Measurements from ENCODE around the gene ROR2. TPM values are rescaled to one million over a fixed set of nuclear protein-coding genes. Genes with fewer than 3 reads are reported as not detected.

Gene ROR2
- polyA plus RNA-seq, 6 donors from 2014 or later, result 0.05 TPM; not detected in 5

GRCh38 chr9:91929331-91929730 lies 20.7 kb downstream of the ROR2 start:
- Mint-ChIP-seq H3K9me3 (peaks cover 9 to 52% (median 34%) of the 10 kb centered on the region in 7 donors), H3K27ac (no peak overlapping the region), H3K27me3 (peaks cover 0 to 17% (median under 1%) of the 10 kb centered on the region in 3 donors), H3K36me3 (peaks cover 6 to 10% of the 10 kb centered on the region in 2 donors), H3K4me1 (no peaks in the 10 kb centered on the region), H3K4me3 (peak overlapping the region in 1 of 8 donors; percentile 31)
- DNase-seq, result no peak
- no peak for ATAC-seq (ENCODE audit: low read depth in 2 of 2)

- Mint-ChIP-seq H3K36me3 (peaks cover 6 to 10% of the 10 kb centered on the region in 2 donors), H3K9me3 (peaks cover 6 to 52% (median 34%) of the 10 kb centered on the region in 7 donors), H3K27ac (no peak overlapping the region), H3K27me3 (peaks cover 0 to 21% (median 7%) of the 10 kb centered on the region in 3 donors), H3K4me1 (no peaks in the 10 kb centered on the region), H3K4me3 (peak overlapping the region in 1 of 8 donors; percentile 65)
- no peak for ATAC-seq (ENCODE audit: low read depth in 2 of 2)
- no peak for DNase-seq
These were observed 22.0 kb downstream of the ROR2 start for GRCh38 chr9:91927922-91928510.

GRCh38 chr9:91924090-91924489 lies 25.9 kb downstream of the ROR2 start:
- H3K27ac Mint-ChIP-seq, result no peak overlapping the region
- DNase-seq, result no peak
- peaks cover 0 to 14% (median 6%) of the 10 kb centered on the region in 7 donors for H3K9me3 Mint-ChIP-seq
- H3K36me3 Mint-ChIP-seq, result no peaks in the 10 kb centered on the region
- H3K4me1 Mint-ChIP-seq, result peaks cover 0 to 4% (median 0%) of the 10 kb centered on the region in 3 donors
- ATAC-seq (ENCODE audit: low read depth in 2 of 2), result no peak
- no peak overlapping the region for H3K4me3 Mint-ChIP-seq
- peaks cover 12 to 41% (median 23%) of the 10 kb centered on the region in 3 donors for H3K27me3 Mint-ChIP-seq

GRCh38 chr9:91923145-91923544 lies 26.9 kb downstream of the ROR2 start:
- Mint-ChIP-seq H3K9me3 (peaks cover 0 to 5% (median 2%) of the 10 kb centered on the region in 7 donors), H3K4me3 (no peak overlapping the region), H3K36me3 (no peaks in the 10 kb centered on the region), H3K27me3 (peaks cover 17 to 47% (median 28%) of the 10 kb centered on the region in 3 donors), H3K4me1 (peaks cover 0 to 4% (median 0%) of the 10 kb centered on the region in 3 donors), H3K27ac (no peak overlapping the region)
- no peak for DNase-seq
- no peak for ATAC-seq (ENCODE audit: low read depth in 2 of 2)

- Mint-ChIP-seq H3K36me3 (no peaks in the 10 kb centered on the region), H3K4me1 (peaks cover 0 to 4% (median 0%) of the 10 kb centered on the region in 3 donors), H3K27me3 (peaks cover 23 to 58% (median 38%) of the 10 kb centered on the region in 3 donors), H3K27ac (no peak overlapping the region), H3K9me3 (peaks cover 0 to 4% (median 0%) of the 10 kb centered on the region in 7 donors), H3K4me3 (no peak overlapping the region)
- no peak for DNase-seq
- no peak for ATAC-seq (ENCODE audit: low read depth in 2 of 2)
These were observed 28.7 kb downstream of the ROR2 start for GRCh38 chr9:91921371-91921770.

- Mint-ChIP-seq H3K27ac (no peak overlapping the region), H3K4me1 (peaks cover 0 to 4% (median 0%) of the 10 kb centered on the region in 3 donors)
- no peak for ATAC-seq (ENCODE audit: low read depth in 2 of 2)
These were observed 29.2 kb downstream of the ROR2 start for GRCh38 chr9:91920630-91921350.

GRCh38 chr9:91919621-91920020 lies 30.4 kb downstream of the ROR2 start:
- Mint-ChIP-seq H3K4me1 (peaks cover 0 to 4% (median 0%) of the 10 kb centered on the region in 3 donors), H3K27ac (no peak overlapping the region), H3K4me3 (no peak overlapping the region), H3K27me3 (peaks cover 28 to 50% (median 38%) of the 10 kb centered on the region in 3 donors), H3K9me3 (peaks cover 0 to 4% (median 2%) of the 10 kb centered on the region in 7 donors), H3K36me3 (no peaks in the 10 kb centered on the region)
- ATAC-seq (ENCODE audit: low read depth in 2 of 2) (no peak), DNase-seq (no peak)

More at GRCh38 chr9:91920630-91921350, 29.2 kb downstream of the ROR2 start:
- Mint-ChIP-seq H3K36me3 (no peaks in the 10 kb centered on the region), H3K27me3 (peaks cover 23 to 60% (median 38%) of the 10 kb centered on the region in 3 donors), H3K9me3 (peaks cover 0 to 4% (median 0%) of the 10 kb centered on the region in 7 donors), H3K4me3 (no peak overlapping the region)
- no peak for DNase-seq

- H3K27me3 Mint-ChIP-seq, result peaks cover 25 to 34% (median 28%) of the 10 kb centered on the region in 3 donors
- H3K36me3 Mint-ChIP-seq, result no peaks in the 10 kb centered on the region
- H3K9me3 Mint-ChIP-seq, result peaks cover 0 to 4% (median 0%) of the 10 kb centered on the region in 7 donors
- ATAC-seq (ENCODE audit: low read depth in 2 of 2) (no peak), DNase-seq (no peak)
- H3K27ac Mint-ChIP-seq, result no peak overlapping the region
- no peak overlapping the region for H3K4me3 Mint-ChIP-seq
- peaks cover 0 to 4% (median 0%) of the 10 kb centered on the region in 3 donors for H3K4me1 Mint-ChIP-seq
These were observed 32.6 kb downstream of the ROR2 start for GRCh38 chr9:91917436-91917835.

- H3K36me3 Mint-ChIP-seq, result no peaks in the 10 kb centered on the region
- no peak overlapping the region for H3K4me3 Mint-ChIP-seq
- DNase-seq, result no peak
- H3K9me3 Mint-ChIP-seq, result peaks cover 0 to 4% (median 0%) of the 10 kb centered on the region in 7 donors
- peaks cover 0 to 4% (median 0%) of the 10 kb centered on the region in 3 donors for H3K4me1 Mint-ChIP-seq
- no peak overlapping the region for H3K27ac Mint-ChIP-seq
- no peak for ATAC-seq (ENCODE audit: low read depth in 2 of 2)
- peaks cover 20 to 31% (median 28%) of the 10 kb centered on the region in 3 donors for H3K27me3 Mint-ChIP-seq
These were observed 34.3 kb downstream of the ROR2 start for GRCh38 chr9:91915524-91916263.

GRCh38 chr9:91914937-91915336 lies 35.1 kb downstream of the ROR2 start:
- H3K27ac Mint-ChIP-seq, result no peak overlapping the region
- H3K4me3 Mint-ChIP-seq, result no peak overlapping the region
- no peaks in the 10 kb centered on the region for H3K4me1 Mint-ChIP-seq
- peaks cover 0 to 4% (median 0%) of the 10 kb centered on the region in 7 donors for H3K9me3 Mint-ChIP-seq
- ATAC-seq (ENCODE audit: low read depth in 2 of 2) (no peak), DNase-seq (no peak)
- peaks cover 20 to 28% (median 26%) of the 10 kb centered on the region in 3 donors for H3K27me3 Mint-ChIP-seq
- no peaks in the 10 kb centered on the region for H3K36me3 Mint-ChIP-seq

- ATAC-seq (ENCODE audit: low read depth in 2 of 2) (no peak), DNase-seq (no peak)
- H3K27ac Mint-ChIP-seq, result no peak overlapping the region
- H3K36me3 Mint-ChIP-seq, result no peaks in the 10 kb centered on the region
- H3K4me3 Mint-ChIP-seq, result no peak overlapping the region
- no peaks in the 10 kb centered on the region for H3K4me1 Mint-ChIP-seq
- peaks cover 18 to 23% (median 23%) of the 10 kb centered on the region in 3 donors for H3K27me3 Mint-ChIP-seq
- peaks cover 0 to 4% (median 0%) of the 10 kb centered on the region in 7 donors for H3K9me3 Mint-ChIP-seq
These were observed 35.6 kb downstream of the ROR2 start for GRCh38 chr9:91914404-91914803.

GRCh38 chr9:91913986-91914385 lies 36.0 kb downstream of the ROR2 start:
- H3K4me1 Mint-ChIP-seq, result no peaks in the 10 kb centered on the region
- H3K4me3 Mint-ChIP-seq, result no peak overlapping the region
- H3K27ac Mint-ChIP-seq, result no peak overlapping the region
- ATAC-seq (ENCODE audit: low read depth in 2 of 2), result no peak
- H3K36me3 Mint-ChIP-seq, result no peaks in the 10 kb centered on the region
- no peak for DNase-seq
- H3K9me3 Mint-ChIP-seq, result peaks cover 0 to 4% (median 0%) of the 10 kb centered on the region in 7 donors
- peaks cover 14 to 19% (median 19%) of the 10 kb centered on the region in 3 donors for H3K27me3 Mint-ChIP-seq

- no peak overlapping the region for H3K27ac Mint-ChIP-seq
- no peaks in the 10 kb centered on the region for H3K4me1 Mint-ChIP-seq
- H3K27me3 Mint-ChIP-seq, result peaks cover 9 to 15% (median 14%) of the 10 kb centered on the region in 3 donors
- no peak for DNase-seq
- peak overlapping the region in 1 of 8 donors; percentile 47 for H3K4me3 Mint-ChIP-seq
- H3K36me3 Mint-ChIP-seq, result no peaks in the 10 kb centered on the region
- peaks cover 0 to 4% (median 0%) of the 10 kb centered on the region in 7 donors for H3K9me3 Mint-ChIP-seq
- no peak for ATAC-seq (ENCODE audit: low read depth in 2 of 2)
These were observed 36.9 kb downstream of the ROR2 start for GRCh38 chr9:91913096-91913495.

All from naive B cell (primary cell).